ENCODE results near the gene TNFRSF8. TPM values are rescaled to one million over a fixed set of nuclear protein-coding genes. Genes with fewer than 3 reads are reported as not detected.

Gene TNFRSF8
- total and polyA plus RNA-seq, 9 of the 15 experiments (the other 6 are each of a cell fraction or from before 2014, with no cell fraction given), result 3.5 to 38.4 (median 17.1) TPM

GRCh38 chr1:12064073-12064969 lies 1.2 kb downstream of the TNFRSF8 start (continued):
- TF ChIP-seq, protein P1, sequence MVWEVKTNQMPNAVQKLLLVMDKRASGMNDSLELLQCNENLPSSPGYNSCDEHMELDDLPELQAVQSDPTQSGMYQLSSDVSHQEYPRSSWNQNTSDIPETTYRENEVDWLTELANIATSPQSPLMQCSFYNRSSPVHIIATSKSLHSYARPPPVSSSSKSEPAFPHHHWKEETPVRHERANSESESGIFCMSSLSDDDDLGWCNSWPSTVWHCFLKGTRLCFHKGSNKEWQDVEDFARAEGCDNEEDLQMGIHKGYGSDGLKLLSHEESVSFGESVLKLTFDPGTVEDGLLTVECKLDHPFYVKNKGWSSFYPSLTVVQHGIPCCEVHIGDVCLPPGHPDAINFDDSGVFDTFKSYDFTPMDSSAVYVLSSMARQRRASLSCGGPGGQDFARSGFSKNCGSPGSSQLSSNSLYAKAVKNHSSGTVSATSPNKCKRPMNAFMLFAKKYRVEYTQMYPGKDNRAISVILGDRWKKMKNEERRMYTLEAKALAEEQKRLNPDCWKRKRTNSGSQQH (CRISPR knock-in tag; IDR thresholded peaks at IDR 0.05), result no peak
- TF ChIP-seq BHLHE40 (IDR thresholded peaks at IDR 0.05; ENCODE audit: low read length), result no peak
- TF ChIP-seq SAFB2 (IDR thresholded peaks at IDR 0.05; ENCODE audit: borderline replicate concordance, low read depth, low read length, severe bottlenecking), result no peak
- TF ChIP-seq U2AF2 (optimal IDR thresholded peaks at IDR 0.05; ENCODE audit: low read depth, low read length), result no peak
- no peak for TF ChIP-seq CTBP1 (IDR thresholded peaks at IDR 0.05; ENCODE audit: borderline replicate concordance)
- TF ChIP-seq KDM2B (CRISPR knock-in tag; IDR thresholded peaks at IDR 0.05), result no peak
- TF ChIP-seq, protein P2, sequence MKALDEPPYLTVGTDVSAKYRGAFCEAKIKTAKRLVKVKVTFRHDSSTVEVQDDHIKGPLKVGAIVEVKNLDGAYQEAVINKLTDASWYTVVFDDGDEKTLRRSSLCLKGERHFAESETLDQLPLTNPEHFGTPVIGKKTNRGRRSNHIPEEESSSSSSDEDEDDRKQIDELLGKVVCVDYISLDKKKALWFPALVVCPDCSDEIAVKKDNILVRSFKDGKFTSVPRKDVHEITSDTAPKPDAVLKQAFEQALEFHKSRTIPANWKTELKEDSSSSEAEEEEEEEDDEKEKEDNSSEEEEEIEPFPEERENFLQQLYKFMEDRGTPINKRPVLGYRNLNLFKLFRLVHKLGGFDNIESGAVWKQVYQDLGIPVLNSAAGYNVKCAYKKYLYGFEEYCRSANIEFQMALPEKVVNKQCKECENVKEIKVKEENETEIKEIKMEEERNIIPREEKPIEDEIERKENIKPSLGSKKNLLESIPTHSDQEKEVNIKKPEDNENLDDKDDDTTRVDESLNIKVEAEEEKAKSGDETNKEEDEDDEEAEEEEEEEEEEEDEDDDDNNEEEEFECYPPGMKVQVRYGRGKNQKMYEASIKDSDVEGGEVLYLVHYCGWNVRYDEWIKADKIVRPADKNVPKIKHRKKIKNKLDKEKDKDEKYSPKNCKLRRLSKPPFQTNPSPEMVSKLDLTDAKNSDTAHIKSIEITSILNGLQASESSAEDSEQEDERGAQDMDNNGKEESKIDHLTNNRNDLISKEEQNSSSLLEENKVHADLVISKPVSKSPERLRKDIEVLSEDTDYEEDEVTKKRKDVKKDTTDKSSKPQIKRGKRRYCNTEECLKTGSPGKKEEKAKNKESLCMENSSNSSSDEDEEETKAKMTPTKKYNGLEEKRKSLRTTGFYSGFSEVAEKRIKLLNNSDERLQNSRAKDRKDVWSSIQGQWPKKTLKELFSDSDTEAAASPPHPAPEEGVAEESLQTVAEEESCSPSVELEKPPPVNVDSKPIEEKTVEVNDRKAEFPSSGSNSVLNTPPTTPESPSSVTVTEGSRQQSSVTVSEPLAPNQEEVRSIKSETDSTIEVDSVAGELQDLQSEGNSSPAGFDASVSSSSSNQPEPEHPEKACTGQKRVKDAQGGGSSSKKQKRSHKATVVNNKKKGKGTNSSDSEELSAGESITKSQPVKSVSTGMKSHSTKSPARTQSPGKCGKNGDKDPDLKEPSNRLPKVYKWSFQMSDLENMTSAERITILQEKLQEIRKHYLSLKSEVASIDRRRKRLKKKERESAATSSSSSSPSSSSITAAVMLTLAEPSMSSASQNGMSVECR (CRISPR knock-in tag; IDR thresholded peaks at IDR 0.05), result no peak
- no peak for TF ChIP-seq USF1 (CRISPR knock-in tag; IDR thresholded peaks at IDR 0.05)
- no peak for TF ChIP-seq NCOA6 (IDR thresholded peaks at IDR 0.05)
- no peak for TF ChIP-seq KLF10 (CRISPR knock-in tag; IDR thresholded peaks at IDR 0.05)
- TF ChIP-seq LARP7 (IDR thresholded peaks at IDR 0.05), result no peak
- TF ChIP-seq CHAMP1 (IDR thresholded peaks at IDR 0.05), result no peak
- no peak for TF ChIP-seq E4F1 (CRISPR knock-in tag; IDR thresholded peaks at IDR 0.05; ENCODE audit: borderline replicate concordance)
- no peak for TF ChIP-seq ZNF239 (CRISPR knock-in tag; IDR thresholded peaks at IDR 0.05)
- TF ChIP-seq NFRKB (IDR thresholded peaks at IDR 0.05; ENCODE audit: low read depth), result no peak
- TF ChIP-seq SPI1 (IDR thresholded peaks at IDR 0.05; ENCODE audit: borderline replicate concordance, low read depth, low read length), result peak; percentile 59; the same call in 1 of the 2 replicates
